Myocyte (in vitro differentiated cells): ENCODE measurements around the gene TCP1. TPM values are rescaled to one million over a fixed set of nuclear protein-coding genes. Genes with fewer than 3 reads are reported as not detected.
"Not testable (repeated sequence)": the region's sequence is repeated elsewhere in the genome, so short reads cannot be mapped to it uniquely, and the experiment has no call there.

ENCODE experiments used
- DNase-seq: peaks from one replicate; pipeline ENCODE4 v3.0.0-alpha.2; 2012; ENCODE audit warnings: low read depth
- total RNA-seq: library from RNA; depleted of rRNA; stranded (reverse); fragments of >200 nt; gene quantifications from 2 replicates; pipeline ENCODE4 v1.2.3, GENCODE V29; 2014

TCP1 gene
- total RNA-seq, 1 donor from 2014 or later, result 224 TPM

DNA sequence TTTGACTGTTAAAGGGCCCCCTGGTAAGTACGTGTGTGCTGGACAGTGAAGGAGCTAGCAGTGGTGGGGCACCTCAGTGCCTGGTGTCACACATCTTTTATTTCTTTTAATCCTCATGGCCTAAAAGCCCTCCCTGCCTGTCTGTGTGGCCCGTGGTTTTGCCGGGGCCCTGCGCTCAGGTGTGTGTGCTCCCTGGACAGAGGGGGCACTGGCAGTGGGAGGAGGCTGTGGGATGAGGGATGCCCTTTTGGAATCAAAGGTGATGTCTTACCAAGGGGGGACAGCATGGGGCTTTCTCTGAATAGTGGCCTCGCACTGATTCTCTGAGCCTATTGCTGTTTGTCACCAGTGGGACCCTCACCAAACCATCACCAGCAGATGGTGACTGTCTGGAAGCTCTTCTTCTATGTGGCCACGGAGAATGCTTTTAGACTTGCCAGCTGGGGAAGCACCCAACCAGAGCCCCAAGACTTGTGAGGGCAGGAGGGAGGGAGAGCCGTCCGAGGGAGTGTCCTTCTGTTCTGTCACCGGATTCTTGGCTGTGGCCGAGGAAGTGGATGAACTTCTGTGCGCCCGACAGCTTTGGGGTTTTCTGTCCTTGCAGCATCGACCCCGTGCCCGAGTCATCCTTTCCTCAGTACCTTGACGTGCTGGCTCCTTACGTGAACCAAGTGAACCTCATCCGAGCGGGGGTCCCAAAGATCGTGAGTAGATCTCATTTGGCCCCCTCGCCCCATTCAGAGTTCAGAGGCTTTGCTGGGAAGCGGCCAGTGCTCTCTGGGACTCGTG is 28.7 kb upstream of the TCP1 start:
- no peak for DNase-seq

GRCh38 chr6:159816775-159817174 is 27.4 kb upstream of the TCP1 start:
- DNase-seq, result not testable (repeated sequence)

- no peak for DNase-seq
Observed at GRCh38 chr6:159815410-159815809, 26.0 kb upstream of the TCP1 start.

- no peak for DNase-seq
Observed at GRCh38 chr6:159813781-159814180, 24.4 kb upstream of the TCP1 start.

- no peak for DNase-seq
Observed at GRCh38 chr6:159809149-159809548, 19.7 kb upstream of the TCP1 start.

DNA sequence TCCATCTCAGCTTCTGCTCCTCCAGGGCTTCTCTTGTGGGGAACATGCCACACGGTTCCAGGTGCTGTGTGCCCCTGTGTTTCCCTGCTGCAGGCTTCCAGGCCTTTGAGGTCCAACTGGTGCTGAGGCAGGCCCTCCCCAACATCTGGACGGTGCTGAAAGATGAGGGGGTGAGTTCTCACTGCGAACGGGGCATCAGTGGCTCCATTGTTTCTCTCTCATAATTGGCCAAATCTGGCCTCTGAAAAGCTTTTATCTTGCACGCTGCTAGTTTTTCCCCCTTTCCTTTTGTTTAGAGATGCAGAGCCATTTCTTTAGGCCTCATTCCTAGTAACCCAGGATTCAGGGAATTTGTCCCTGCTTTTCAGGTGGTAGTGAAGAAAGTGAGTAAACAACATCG is 19.2 kb upstream of the TCP1 start:
- DNase-seq, result no peak

GRCh38 chr6:159807150-159807858 is 17.9 kb upstream of the TCP1 start:
- DNase-seq, result no peak

DNA sequence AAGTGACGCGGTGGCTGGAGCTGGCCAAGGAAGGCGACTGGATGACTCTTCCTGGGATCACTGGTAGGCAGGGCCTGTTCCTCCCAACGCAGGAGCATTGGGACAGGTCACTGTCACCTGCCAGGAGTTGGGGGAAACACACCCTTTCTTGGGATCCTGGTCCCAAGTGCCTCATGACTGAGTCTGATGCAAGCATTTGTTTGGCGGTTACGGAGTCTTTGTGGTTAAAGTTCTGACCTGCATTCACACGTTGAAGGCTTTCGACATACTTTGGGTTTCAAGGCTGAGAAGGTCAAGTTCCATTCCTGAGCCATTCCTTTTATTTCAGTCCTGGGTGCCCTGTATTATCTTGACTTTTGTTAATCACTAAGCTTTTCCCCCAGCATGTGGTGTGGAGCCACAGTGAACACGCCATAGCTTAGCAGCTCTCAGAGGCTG is 16.6 kb upstream of the TCP1 start:
- no peak for DNase-seq

DNA sequence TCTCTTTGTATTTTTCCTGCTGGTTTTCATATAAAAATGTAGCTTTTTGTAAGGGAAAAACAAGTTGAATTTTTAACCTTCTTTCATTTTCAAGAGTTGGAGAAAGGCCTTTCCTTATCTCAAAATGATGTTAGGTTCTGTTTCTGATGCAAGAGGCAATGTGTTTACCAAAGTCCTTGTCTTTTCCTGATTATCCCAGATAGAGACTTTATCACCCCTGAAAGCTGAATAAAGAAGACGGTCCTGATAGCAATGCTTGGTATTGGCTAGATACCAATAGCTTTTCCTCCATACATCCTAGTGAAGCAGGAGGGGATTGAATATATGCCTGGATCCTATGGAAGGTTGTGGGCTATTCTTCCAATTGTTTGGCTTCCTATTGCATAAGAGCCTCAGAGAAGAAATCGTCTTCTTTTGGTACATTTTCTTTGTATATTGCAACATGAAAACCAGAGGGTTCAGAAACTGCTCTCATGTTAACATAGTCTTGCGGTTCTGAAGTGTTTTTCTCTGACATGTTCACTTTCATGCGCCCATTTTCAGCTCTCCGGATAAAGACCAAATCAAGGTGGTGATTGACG is 16.1 kb upstream of the TCP1 start:
- no peak for DNase-seq

DNA sequence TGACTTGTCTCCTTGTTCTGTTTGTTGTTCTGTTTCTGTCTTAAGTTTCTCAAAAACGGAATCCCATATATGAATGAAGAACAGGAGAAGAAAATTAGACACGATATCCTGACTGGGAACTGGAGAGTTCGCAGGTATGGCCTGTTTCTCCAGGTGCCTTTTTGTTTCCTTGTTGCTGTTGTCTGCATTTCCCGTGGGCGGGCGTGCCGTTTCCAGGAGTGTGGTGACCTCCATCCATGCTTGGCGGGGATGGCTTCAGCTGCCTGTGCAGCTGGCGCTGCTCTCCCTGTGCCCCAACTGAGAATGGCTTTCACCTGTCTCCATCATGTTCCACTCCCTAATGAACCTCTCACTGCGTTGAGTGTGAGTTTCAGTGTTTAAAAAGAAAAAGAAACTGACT is 15.1 kb upstream of the TCP1 start:
- no peak for DNase-seq

DNA sequence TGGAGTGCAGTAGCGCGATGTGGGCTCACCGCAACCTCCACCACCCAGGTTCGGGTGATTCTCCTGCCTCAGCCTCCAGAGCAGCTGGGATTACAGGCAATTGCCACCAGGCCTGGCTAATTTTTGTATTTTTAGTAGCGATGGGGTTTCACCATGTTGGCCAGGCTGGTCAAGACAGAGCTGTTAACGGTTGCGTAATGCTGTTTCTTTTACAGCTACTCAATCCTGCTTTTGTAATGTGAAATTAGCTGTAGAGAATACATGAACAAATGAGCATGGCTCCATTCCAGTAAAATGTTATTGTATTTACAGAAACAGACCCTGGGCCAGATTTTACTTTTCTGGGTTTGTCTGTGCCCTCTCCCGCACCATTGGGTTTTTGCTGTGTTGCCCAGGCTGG is 12.5 kb upstream of the TCP1 start:
- DNase-seq, result no peak

GRCh38 chr6:159800141-159800865 is 10.9 kb upstream of the TCP1 start, which contains the start of gene PNLDC1:
Gene PNLDC1, plus strand, starts transcription at chr6:159800276. Its CDS starts 32 bp downstream, at chr6:159800308.
- DNase-seq, result no peak

DNA sequence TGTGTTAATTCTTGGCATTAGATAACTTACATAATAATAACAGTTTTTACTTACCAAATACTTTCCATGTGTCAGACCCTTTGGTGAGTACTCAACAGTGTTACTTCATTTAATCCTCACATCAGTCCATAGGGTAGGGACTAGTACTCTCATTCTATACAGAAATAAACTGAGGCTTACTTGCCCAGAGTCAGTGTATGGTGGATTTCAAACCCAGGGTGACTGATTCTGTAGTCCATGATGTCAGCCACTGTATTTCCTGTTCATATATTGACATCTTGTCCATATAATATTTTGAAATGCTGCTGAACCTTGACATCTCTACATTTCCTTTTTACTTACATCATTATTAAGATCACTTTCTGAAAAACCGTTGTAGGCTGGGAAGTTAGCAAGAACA is 8.2 kb upstream of the TCP1 start:
- no peak for DNase-seq

DNA sequence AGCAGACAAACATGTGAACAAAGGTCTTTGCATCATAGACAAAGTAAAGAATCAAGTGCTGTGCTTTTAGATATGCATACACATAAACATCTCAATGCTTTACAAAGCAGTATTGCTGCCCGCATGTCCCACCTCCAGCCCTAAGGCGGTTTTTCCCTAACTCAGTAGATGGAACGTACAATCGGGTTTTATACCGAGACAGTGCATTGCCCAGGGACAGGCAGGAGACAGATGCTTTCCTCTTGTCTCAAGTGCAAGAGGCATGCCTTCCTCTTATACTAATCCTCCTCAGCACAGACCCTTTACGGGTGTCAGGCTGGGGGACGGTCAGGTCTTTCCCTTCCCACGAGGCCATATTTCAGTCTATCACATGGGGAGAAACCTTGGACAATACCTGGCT is 5.6 kb upstream of the TCP1 start:
- not testable (repeated sequence) for DNase-seq

GRCh38 chr6:159790956-159791598 is 1.7 kb upstream of the TCP1 start:
- no peak for DNase-seq

GRCh38 chr6:159790149-159790955 is 950 bp upstream of the TCP1 start, which contains the start of gene MRPL18:
Gene MRPL18, plus strand, starts transcription at chr6:159790467. Its CDS starts 121 bp downstream, at chr6:159790588.
- peak; percentile 99 for DNase-seq

DNA sequence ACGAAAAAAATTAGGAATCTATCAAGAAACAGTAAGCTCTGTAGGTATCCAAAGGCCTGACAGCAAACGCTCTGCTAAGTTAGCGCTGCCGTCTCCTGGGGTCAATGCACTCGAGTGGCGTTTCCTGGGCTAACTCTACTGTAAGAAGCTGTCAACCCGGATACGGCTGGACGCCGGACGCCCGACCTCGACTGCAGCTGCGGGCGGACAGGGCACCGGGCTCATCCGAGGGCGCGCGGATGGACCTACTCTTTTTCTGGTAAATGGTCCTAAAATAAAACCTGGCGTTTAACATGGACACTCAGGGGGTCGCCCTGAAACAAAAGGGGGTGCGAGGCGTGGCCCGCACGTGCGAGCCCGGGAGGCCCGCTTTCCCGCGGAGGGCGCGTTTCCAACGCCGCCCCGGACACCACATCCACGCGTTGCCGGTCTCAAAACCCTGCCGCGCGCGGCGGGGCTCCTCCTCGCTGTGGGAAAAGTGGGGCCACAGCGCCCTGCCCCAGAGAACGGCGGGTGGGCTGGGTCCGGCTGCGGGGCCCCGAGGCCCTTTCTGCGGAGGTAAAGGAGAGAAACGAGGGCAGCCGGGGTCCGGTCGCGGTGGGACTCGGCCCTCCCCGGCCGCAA is 537 bp downstream of the TCP1 start:
- DNase-seq, result peak; percentile 15

DNA sequence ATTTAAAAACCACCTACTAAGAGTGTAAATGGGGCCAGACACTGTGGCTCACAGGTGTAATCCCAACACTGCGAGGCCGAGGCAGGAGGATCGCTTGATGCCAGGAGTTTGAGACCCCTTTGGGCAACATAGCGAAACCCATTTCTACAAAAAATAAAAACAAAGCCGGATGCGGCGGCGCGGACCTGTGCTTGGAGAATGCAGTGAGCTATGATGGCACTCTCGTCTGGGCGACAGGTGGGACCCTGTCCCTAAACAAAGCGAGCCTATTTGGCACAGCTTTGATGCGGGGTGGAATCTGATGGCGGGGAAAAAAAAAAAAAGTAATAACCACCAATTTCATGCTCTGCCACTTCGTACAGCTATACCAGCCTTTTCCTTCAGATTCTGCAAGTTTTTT is 1.1 kb downstream of the TCP1 start:
- DNase-seq, result no peak

GRCh38 chr6:159778542-159779103 is 10.8 kb downstream of the TCP1 start:
- no peak for DNase-seq
